GM23338 (cell line): ENCODE measurements around the gene PRRC2A. TPM values are rescaled to one million over a fixed set of nuclear protein-coding genes. Genes with fewer than 3 reads are reported as not detected.

Source experiments
- CREB1 ChIP-seq: fragments of 250-450 bp; sonication (Bioruptor Pico); IDR thresholded peaks from 2 replicates; pipeline ENCODE4 v1.5.0; 2020; ENCODE audit warnings: low read depth, mild to moderate bottlenecking, moderate library complexity
- ETS1 ChIP-seq: IDR thresholded peaks from 2 replicates; pipeline ENCODE4 v1.6.1; 2016; ENCODE audit warnings: antibody characterized with exemption
- EZH2 ChIP-seq: fragments of 200-600 bp; sonication (generic); IDR thresholded peaks from one replicate; pipeline ENCODE4 v1.8.0; 2017; ENCODE audit warnings: antibody characterized with exemption, mild to moderate bottlenecking, low read depth; ENCODE audit not compliant: unreplicated experiment
- JUNB ChIP-seq: IDR thresholded peaks from one replicate; pipeline ENCODE4 v1.6.1; 2016; ENCODE audit warnings: antibody characterized with exemption; ENCODE audit not compliant: unreplicated experiment
- POLR2AphosphoS5 ChIP-seq: IDR thresholded peaks from 2 replicates; pipeline ENCODE4 v1.6.1; 2016; ENCODE audit warnings: antibody characterized with exemption, low read depth
- REST ChIP-seq: IDR thresholded peaks from one replicate; pipeline ENCODE4 v1.6.1; 2018; ENCODE audit warnings: antibody characterized with exemption; ENCODE audit not compliant: unreplicated experiment
- ZNF114 ChIP-seq: fragments of 250-450 bp; sonication (Bioruptor Pico); IDR thresholded peaks from 2 replicates; pipeline ENCODE4 v1.5.0; 2020; ENCODE audit warnings: mild to moderate bottlenecking, moderate library complexity
- ZNF331 ChIP-seq: fragments of 250-450 bp; sonication (Bioruptor Pico); IDR thresholded peaks from 2 replicates; pipeline ENCODE4 v1.5.0; 2020; ENCODE audit warnings: low read depth, mild to moderate bottlenecking, moderate library complexity
- ZNF462 ChIP-seq: fragments of 250-450 bp; sonication (Bioruptor Pico); IDR thresholded peaks from 2 replicates; pipeline ENCODE4 v1.5.0; 2020; ENCODE audit warnings: mild to moderate bottlenecking, moderate library complexity
- polyA plus RNA-seq: library from polyadenylated mRNA; unstranded; fragments of >200 nt; fragmentation: Nextera tagmentation; extraction: Ambion mirVana; gene quantifications from 2 replicates; pipeline ENCODE4 v1.2.1, GENCODE V29; 2016
- total RNA-seq: library from RNA; depleted of rRNA; stranded (reverse); fragments of >200 nt; shearing (Covaris generic); gene quantifications from 2 replicates; pipeline ENCODE4 v1.2.3, GENCODE V29; 2014

The PRRC2A gene
- total and polyA plus RNA-seq, 2 experiments from 2014 or later: 213 to 273 TPM

- TF ChIP-seq ZNF462 (CRISPR knock-in tag) (no peak), REST (no peak), CREB1 (CRISPR knock-in tag) (no peak), EZH2 (no peak), ZNF114 (CRISPR knock-in tag) (no peak), ZNF331 (no peak), POLR2AphosphoS5 (no peak), JUNB (no peak), ETS1 (no peak)
Measured at GRCh38 chr6:31631681-31632278, 11.3 kb downstream of the PRRC2A start (continued).
